ENCODE measurements around the gene ZNF674. TPM values are rescaled to one million over a fixed set of nuclear protein-coding genes. Genes with fewer than 3 reads are reported as not detected.

The ZNF674 gene
- total and polyA plus RNA-seq, 2 of the 4 experiments (the other 2 are of a cell fraction), result 2.2 to 13.4 TPM

GRCh38 chrX:46506076-46506475, 39.1 kb downstream of the ZNF674 start:
- dilution Hi-C loops (cut with HindIII; ENCODE audit: low sequenced_read_pairs, unreplicated experiment) (no loop called here), intact Hi-C loops (cut with micrococcal nuclease) (no loop called here), in situ Hi-C loops (cut with MboI; ENCODE audit: low sequenced_read_pairs) (no loop called here)
- no peak overlapping the region for H4K8ac ChIP-seq (ENCODE audit: low read depth in 2 of 2, low read length in 2 of 2)
- no peak overlapping the region for H2AFZ ChIP-seq (replicated peaks; ENCODE audit: low read length, poor library complexity)
- ATAC-seq (ENCODE audit: low read depth), result no peak
- H2BK120ac ChIP-seq (ENCODE audit: low read depth, low read length), result no peak overlapping the region
- DNase-seq, result no peak
- no peaks in the 10 kb centered on the region for H3K27me3 ChIP-seq (ENCODE audit: control insufficient read depth, insufficient read depth, low read length)
- H3K27ac ChIP-seq (ENCODE audit: insufficient read depth, low read length), result no peak overlapping the region
- H3K18ac ChIP-seq (ENCODE audit: low read depth, low read length), result no peak overlapping the region
- H2AK9ac ChIP-seq (replicated peaks; ENCODE audit: low read depth, low read length, poor library complexity), result no peak overlapping the region
- WGBS, 2 experiments (ENCODE audit: extremely low coverage in 2 of 2, insufficient read length in 1 of 2), result no CpG with 5 or more reads among the region's 1 CpG
- peaks cover 29% of the 10 kb centered on the region for H3K9me3 ChIP-seq (ENCODE audit: control insufficient read depth, insufficient read depth, low read length)
- no peaks in the 10 kb centered on the region for H3K79me1 ChIP-seq (ENCODE audit: low read depth in 1 of 2, low read length in 2 of 2)
- H2BK15ac ChIP-seq (ENCODE audit: low read depth, low read length), result no peak overlapping the region
- no peak overlapping the region for H3K14ac ChIP-seq (replicated peaks; ENCODE audit: low read depth, low read length)
- no TSS peak for BruUV-seq (replicated peaks)
- no peak overlapping the region for H3K9ac ChIP-seq (ENCODE audit: low read depth, low read length)
- CTCF ChIA-PET, result interaction anchor here (0.6 kb wide), 1 partner anchor 1121 kb away, joined by 10 read pairs; no protein-coding TSS in a partner anchor
- H2BK5ac ChIP-seq (ENCODE audit: low read depth, low read length, poor library complexity, severe bottlenecking), result no peak overlapping the region
- TF ChIP-seq POLR2A (IDR thresholded peaks at IDR 0.05; ENCODE audit: low read depth, low read length) (no peak), MAZ (IDR thresholded peaks at IDR 0.05; ENCODE audit: borderline replicate concordance, low read depth, low read length) (no peak), CHD1 (IDR thresholded peaks at IDR 0.05; ENCODE audit: low read depth, low read length) (no peak), FOS (IDR thresholded peaks at IDR 0.05; ENCODE audit: low read depth, low read length) (no peak)
- H4K91ac ChIP-seq (ENCODE audit: insufficient read depth, low read depth, low read length), result no peak overlapping the region
- peaks cover 8% of the 10 kb centered on the region; the same call in 1 of the 2 replicates for H3K36me3 ChIP-seq (ENCODE audit: control insufficient read depth, insufficient read depth, low read length)
- H3K23ac ChIP-seq (ENCODE audit: low read depth, low read length), result no peak overlapping the region
- no peak overlapping the region for H3K4me2 ChIP-seq (ENCODE audit: low read depth, low read length)
- H4K5ac ChIP-seq (ENCODE audit: low read depth, low read length), result no peak overlapping the region
- POLR2A ChIA-PET (ENCODE audit: unreplicated experiment), result no interaction called here
- no peak overlapping the region for H3K4ac ChIP-seq (ENCODE audit: low read depth, low read length)
- H3K4me1 ChIP-seq (ENCODE audit: control insufficient read depth, insufficient read depth, low read length), result no peaks in the 10 kb centered on the region
- H3K56ac ChIP-seq (ENCODE audit: extremely low read depth, insufficient read depth, low read length), result no peak overlapping the region
- H3K9me1 ChIP-seq (ENCODE audit: insufficient read depth, low read length), result no peaks in the 10 kb centered on the region
- H4K20me1 ChIP-seq (ENCODE audit: insufficient read depth, low read length), result no peaks in the 10 kb centered on the region
- no peak overlapping the region for H3K4me3 ChIP-seq (ENCODE audit: insufficient read depth, low read depth, low read length)
- H2AK5ac ChIP-seq (ENCODE audit: low read depth, low read length), result no peak overlapping the region
- H2BK20ac ChIP-seq (ENCODE audit: low read depth, low read length), result no peak overlapping the region

All from IMR-90 (cell line).